Cardiac muscle cell (in vitro differentiated cells and primary cell): ENCODE results near the gene LRRN3. TPM values are rescaled to one million over a fixed set of nuclear protein-coding genes. Genes with fewer than 3 reads are reported as not detected.

Experiments
- DNase-seq, 2 donors: peaks; one replicate each; pipeline versions ENCODE4 v3.0.0 to v3.0.0-alpha.2; 2010 to 2017; ENCODE audit warnings: low read depth in 1 of 2, low spot score in 1 of 2
- H3K27ac ChIP-seq: fragments of 200-600 bp; sonication (generic); 2 replicates; pipeline ENCODE4 v1.5.1; 2016
- H3K27me3 ChIP-seq: fragments of 200-600 bp; sonication (generic); 2 replicates; pipeline ENCODE4 v1.6.0; 2016; ENCODE audit warnings: control low read depth
- H3K36me3 ChIP-seq: fragments of 200-600 bp; sonication (generic); 2 replicates; pipeline ENCODE4 v1.5.1; 2016; ENCODE audit warnings: control low read depth
- H3K4me1 ChIP-seq: fragments of 200-600 bp; sonication (generic); 2 replicates; pipeline ENCODE4 v1.8.1; 2017; ENCODE audit warnings: low read depth, mild to moderate bottlenecking, mixed run types
- H3K4me3 ChIP-seq: fragments of 200-600 bp; sonication (generic); 2 replicates; pipeline ENCODE4 v1.5.1; 2016; ENCODE audit warnings: mild to moderate bottlenecking
- H3K9me3 ChIP-seq: fragments of 200-600 bp; sonication (generic); 2 replicates; pipeline ENCODE4 v1.5.1; 2017; ENCODE audit warnings: low read depth, mild to moderate bottlenecking, control low read depth
- CTCF ChIP-seq: IDR thresholded peaks from 2 replicates; pipeline ENCODE4 v1.5.1; 2012; ENCODE audit warnings: low read depth, mild to moderate bottlenecking, low read length
- polyA plus RNA-seq: library from polyadenylated mRNA; unstranded; fragments of >200 nt; fragmentation: Nextera tagmentation; extraction: Ambion mirVana; gene quantifications from 2 replicates; pipeline ENCODE4 v1.2.1, GENCODE V29; 2016
- total RNA-seq: library from RNA; depleted of rRNA; stranded (reverse); fragments of >200 nt; gene quantifications from 2 replicates; pipeline ENCODE4 v1.2.3, GENCODE V29; 2016

The LRRN3 gene
- total RNA-seq, result 43.7 and 45.8 TPM in 2 replicates
- polyA plus RNA-seq, result 84.6 and 86.4 TPM in 2 replicates

GRCh38 chr7:111090846-111091245 lies at the start of gene LRRN3:
Gene LRRN3, plus strand, starts transcription at chr7:111091127. Its CDS starts 31,646 bp downstream, at chr7:111122773.
- Histone ChIP-seq H3K27ac (peak within 1 kb of the TSS; percentile 22), H3K36me3 (no peaks in the 10 kb centered on the region), H3K4me1 (peaks cover 13% of the 10 kb centered on the region), H3K9me3 (no peaks in the 10 kb centered on the region), H3K4me3 (peak within 1 kb of the TSS; percentile 54), H3K27me3 (no peaks in the 10 kb centered on the region)
- no peak for TF ChIP-seq CTCF
- peak; percentile 61 to 63 for DNase-seq

GRCh38 chr7:111041577-111041976 lies 49.4 kb upstream of the LRRN3 start:
- TF ChIP-seq CTCF, result no peak
- peak; percentile 1 to 61 for DNase-seq
- H3K4me1 ChIP-seq, result peaks cover 19% of the 10 kb centered on the region
- H3K27ac ChIP-seq, result peak overlapping the region; percentile 75
- H3K36me3 ChIP-seq, result no peaks in the 10 kb centered on the region
- no peak overlapping the region for H3K4me3 ChIP-seq
- H3K27me3 ChIP-seq, result no peaks in the 10 kb centered on the region
- H3K9me3 ChIP-seq, result no peaks in the 10 kb centered on the region

- Histone ChIP-seq H3K36me3 (no peaks in the 10 kb centered on the region), H3K27me3 (no peaks in the 10 kb centered on the region), H3K4me3 (no peak overlapping the region), H3K9me3 (no peaks in the 10 kb centered on the region), H3K4me1 (peaks cover 19% of the 10 kb centered on the region), H3K27ac (no peak overlapping the region)
- no peak for DNase-seq
- no peak for TF ChIP-seq CTCF
Measured at GRCh38 chr7:111042842-111043241, 48.1 kb upstream of the LRRN3 start.

GRCh38 chr7:111043561-111043960 lies 47.4 kb upstream of the LRRN3 start:
- H3K9me3 ChIP-seq, result no peaks in the 10 kb centered on the region
- H3K27ac ChIP-seq, result no peak overlapping the region
- no peak for DNase-seq
- no peaks in the 10 kb centered on the region for H3K36me3 ChIP-seq
- H3K4me3 ChIP-seq, result no peak overlapping the region
- peaks cover 19% of the 10 kb centered on the region for H3K4me1 ChIP-seq
- TF ChIP-seq CTCF, result no peak
- H3K27me3 ChIP-seq, result no peaks in the 10 kb centered on the region

GRCh38 chr7:111045449-111045848 lies 45.5 kb upstream of the LRRN3 start:
- H3K9me3 ChIP-seq, result no peaks in the 10 kb centered on the region
- peaks cover 16% of the 10 kb centered on the region for H3K4me1 ChIP-seq
- no peak overlapping the region for H3K4me3 ChIP-seq
- TF ChIP-seq CTCF, result no peak
- no peak overlapping the region for H3K27ac ChIP-seq
- DNase-seq, result peak in 1 of 2 donors; percentile 10
- H3K27me3 ChIP-seq, result no peaks in the 10 kb centered on the region
- H3K36me3 ChIP-seq, result no peaks in the 10 kb centered on the region

- Histone ChIP-seq H3K36me3 (no peaks in the 10 kb centered on the region), H3K4me3 (no peak overlapping the region), H3K4me1 (no peaks in the 10 kb centered on the region), H3K9me3 (no peaks in the 10 kb centered on the region), H3K27ac (no peak overlapping the region), H3K27me3 (no peaks in the 10 kb centered on the region)
- DNase-seq, result no peak
- TF ChIP-seq CTCF, result no peak
Measured at GRCh38 chr7:111047595-111047994, 43.3 kb upstream of the LRRN3 start.
